MM.1S (cell line): ENCODE results near the gene PRKAG2.
"Not testable (repeated sequence)": the region's sequence is repeated elsewhere in the genome, so short reads cannot be mapped to it uniquely, and the experiment has no call there.

Source experiments
- DNase-seq: peaks from one replicate; pipeline ENCODE4 v3.0.0-alpha.2; 2015
- H2AFZ ChIP-seq: fragments of 300-600 bp; sonication (generic); 2 replicates; pipeline ENCODE4 v1.6.0; 2016; ENCODE audit warnings: antibody characterized with exemption, low read length
- H3F3A ChIP-seq: fragments of 300-600 bp; sonication (generic); 2 replicates; pipeline ENCODE4 v1.6.1; 2016; ENCODE audit warnings: mild to moderate bottlenecking, antibody characterized with exemption, low read length, moderate library complexity, mixed read lengths; ENCODE audit not compliant: insufficient read depth
- H3K27ac ChIP-seq: fragments of 300-600 bp; sonication (generic); 2 replicates; pipeline ENCODE4 v1.5.1; 2016; ENCODE audit warnings: mild to moderate bottlenecking, low read length
- H3K27me3 ChIP-seq: fragments of 300-600 bp; sonication (generic); replicated peaks from 2 replicates; pipeline ENCODE4 v1.6.0; 2016; ENCODE audit warnings: low read length; ENCODE audit not compliant: insufficient read depth
- H3K36me3 ChIP-seq: fragments of 300-600 bp; sonication (generic); replicated peaks from 2 replicates; pipeline ENCODE4 v1.6.1; 2016; ENCODE audit warnings: mild to moderate bottlenecking, low read length, mixed read lengths; ENCODE audit not compliant: insufficient read depth
- H3K4me1 ChIP-seq: fragments of 300-600 bp; sonication (generic); 2 replicates; pipeline ENCODE4 v1.6.1; 2016; ENCODE audit warnings: low read length, mixed read lengths
- H3K4me2 ChIP-seq: fragments of 300-600 bp; sonication (generic); 2 replicates; pipeline ENCODE4 v1.6.0; 2016; ENCODE audit warnings: low read depth, low read length
- H3K4me3 ChIP-seq: fragments of 300-600 bp; sonication (generic); 2 replicates; pipeline ENCODE4 v1.5.1; 2016; ENCODE audit warnings: low read length, mixed read lengths
- H3K79me2 ChIP-seq: fragments of 300-600 bp; sonication (generic); 2 replicates; pipeline ENCODE4 v1.6.1; 2016; ENCODE audit warnings: mixed run types, low read length, mixed read lengths
- H3K9ac ChIP-seq: fragments of 300-600 bp; sonication (generic); 2 replicates; pipeline ENCODE4 v1.6.1; 2016; ENCODE audit warnings: low read length, mixed read lengths
- H3K9me2 ChIP-seq: fragments of 300-600 bp; sonication (generic); replicated peaks from 2 replicates; pipeline ENCODE4 v1.6.1; 2016; ENCODE audit warnings: mild to moderate bottlenecking, low read length, mixed read lengths; ENCODE audit not compliant: insufficient read depth
- H3K9me3 ChIP-seq: fragments of 300-600 bp; sonication (generic); replicated peaks from 2 replicates; pipeline ENCODE4 v1.6.1; 2016; ENCODE audit warnings: mild to moderate bottlenecking, low read length, mixed read lengths; ENCODE audit not compliant: insufficient read depth
- H4K20me1 ChIP-seq: fragments of 300-600 bp; sonication (generic); 2 replicates; pipeline ENCODE4 v1.6.1; 2016; ENCODE audit warnings: mild to moderate bottlenecking, low read length, moderate library complexity, mixed read lengths; ENCODE audit not compliant: insufficient read depth
- CTCF ChIP-seq: fragments of 300-600 bp; sonication (generic); IDR thresholded peaks from 2 replicates; pipeline ENCODE4 v1.5.1; 2016; ENCODE audit warnings: antibody characterized with exemption, low read length, mixed read lengths
- EZH2 ChIP-seq: fragments of 300-600 bp; sonication (generic); optimal IDR thresholded peaks from 2 replicates; pipeline ENCODE3; 2017; ENCODE audit warnings: low read depth, mild to moderate bottlenecking, antibody characterized with exemption, low read length, mixed read lengths
- EZH2phosphoT487 ChIP-seq: fragments of 300-600 bp; sonication (generic); IDR thresholded peaks from 2 replicates; pipeline ENCODE4 v1.6.1; 2018; ENCODE audit warnings: antibody characterized with exemption, low read length

PRKAG2 gene

DNA sequence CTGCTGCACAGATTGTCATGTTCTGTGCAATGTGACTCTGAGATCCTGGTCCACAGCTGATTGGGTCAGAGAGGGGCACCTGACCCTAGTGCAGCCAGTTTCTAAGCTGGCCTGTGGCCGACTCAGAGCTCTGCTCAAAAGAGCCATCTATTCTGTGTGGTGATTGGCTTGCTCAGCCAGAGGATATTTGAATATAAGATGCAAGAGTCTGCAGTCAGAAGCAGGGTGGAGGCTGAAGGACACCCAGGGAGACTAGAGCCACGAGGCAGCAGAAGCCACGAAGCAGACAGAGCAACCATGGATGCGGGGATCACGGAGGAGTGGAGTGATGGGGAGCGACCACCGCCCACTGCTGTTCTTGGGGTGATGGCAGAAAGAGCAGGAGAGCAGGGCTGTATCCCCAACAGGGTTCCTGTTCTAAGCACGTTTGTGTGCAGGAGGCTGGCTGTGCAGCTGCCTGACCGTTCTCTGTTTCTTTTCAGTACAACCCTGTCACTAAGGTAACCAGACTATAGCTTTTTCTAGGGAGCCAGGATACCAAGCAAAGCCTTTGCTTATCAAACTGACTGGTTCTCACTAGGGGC is 337.7 kb downstream of the PRKAG2 start:
- no peaks in the 10 kb centered on the region for H3K9me2 ChIP-seq
- H3K4me1 ChIP-seq, result no peaks in the 10 kb centered on the region
- H3F3A ChIP-seq, result no peaks in the 10 kb centered on the region
- no peak overlapping the region for H3K4me3 ChIP-seq
- no peak overlapping the region for H3K27ac ChIP-seq
- no peaks in the 10 kb centered on the region for H3K9me3 ChIP-seq
- no peaks in the 10 kb centered on the region for H4K20me1 ChIP-seq
- no peaks in the 10 kb centered on the region for H3K36me3 ChIP-seq
- no peak overlapping the region for H3K9ac ChIP-seq
- DNase-seq, result no peak
- H3K27me3 ChIP-seq, result no peaks in the 10 kb centered on the region
- TF ChIP-seq EZH2phosphoT487, result no peak
- no peak for TF ChIP-seq CTCF
- TF ChIP-seq EZH2, result no peak
- no peak overlapping the region for H2AFZ ChIP-seq
- H3K79me2 ChIP-seq, result no peaks in the 10 kb centered on the region
- H3K4me2 ChIP-seq, result no peak overlapping the region

- no peaks in the 10 kb centered on the region for H3K27me3 ChIP-seq
- H3K4me1 ChIP-seq, result no peaks in the 10 kb centered on the region
- H3K4me3 ChIP-seq, result no peak overlapping the region
- H3K36me3 ChIP-seq, result no peaks in the 10 kb centered on the region
- H4K20me1 ChIP-seq, result no peaks in the 10 kb centered on the region
- TF ChIP-seq EZH2 (no peak), CTCF (no peak), EZH2phosphoT487 (no peak)
- DNase-seq, result no peak
- no peak overlapping the region for H3K27ac ChIP-seq
- H2AFZ ChIP-seq, result no peak overlapping the region
- H3F3A ChIP-seq, result no peaks in the 10 kb centered on the region
- no peak overlapping the region for H3K4me2 ChIP-seq
- no peaks in the 10 kb centered on the region for H3K9me2 ChIP-seq
- H3K79me2 ChIP-seq, result no peaks in the 10 kb centered on the region
- no peaks in the 10 kb centered on the region for H3K9me3 ChIP-seq
- H3K9ac ChIP-seq, result no peak overlapping the region
These were observed 338.9 kb downstream of the PRKAG2 start for GRCh38 chr7:151537818-151538561.

GRCh38 chr7:151536178-151536577 is 340.7 kb downstream of the PRKAG2 start:
- H3K4me2 ChIP-seq, H3K9me2 ChIP-seq, H3K4me1 ChIP-seq, H3F3A ChIP-seq, H4K20me1 ChIP-seq, H2AFZ ChIP-seq, DNase-seq, H3K4me3 ChIP-seq, H3K9me3 ChIP-seq, H3K27ac ChIP-seq, H3K36me3 ChIP-seq, H3K9ac ChIP-seq, H3K79me2 ChIP-seq, H3K27me3 ChIP-seq: not testable (repeated sequence)

GRCh38 chr7:151529842-151530241 is 347.1 kb downstream of the PRKAG2 start:
- H3K9ac ChIP-seq, result no peak overlapping the region
- TF ChIP-seq CTCF (no peak), EZH2 (no peak), EZH2phosphoT487 (no peak)
- 0 out of 2 replicates have a peak, but pooled peaks cover 5% of the 10 kb centered on the region for H3K9me3 ChIP-seq
- DNase-seq, result no peak
- no peaks in the 10 kb centered on the region for H3F3A ChIP-seq
- H3K27me3 ChIP-seq, result no peaks in the 10 kb centered on the region
- no peak overlapping the region for H2AFZ ChIP-seq
- no peak overlapping the region for H3K27ac ChIP-seq
- H3K9me2 ChIP-seq, result no peaks in the 10 kb centered on the region
- no peak overlapping the region for H3K4me2 ChIP-seq
- H3K36me3 ChIP-seq, result no peaks in the 10 kb centered on the region
- H3K4me1 ChIP-seq, result no peaks in the 10 kb centered on the region
- no peak overlapping the region for H3K4me3 ChIP-seq
- H4K20me1 ChIP-seq, result no peaks in the 10 kb centered on the region
- H3K79me2 ChIP-seq, result no peaks in the 10 kb centered on the region
